H1 (cell line): Measurements from ENCODE around the gene LARP1. TPM values are rescaled to one million over a fixed set of nuclear protein-coding genes. Genes with fewer than 3 reads are reported as not detected.

Experiments used
- CTCF ChIA-PET: fragments of 300-600 bp; sonication (Branson Sonifier 250); formaldehyde crosslinking; loops from one replicate; lab custom pipeline; 2021; ENCODE audit not compliant: partially characterized antibody; lab: Charles Lee
- POLR2A ChIA-PET: fragments of 300-600 bp; sonication (Branson Sonifier 250); formaldehyde crosslinking; loops from one replicate; lab custom pipeline; 2021; ENCODE audit warnings: inconsistent platforms; ENCODE audit not compliant: partially characterized antibody; lab: Charles Lee
- DNase-seq, 2 experiments: peaks; one replicate each; pipeline versions ENCODE4 v3.0.0 to v3.0.0-alpha.2; 2010 to 2022; ENCODE audit warnings: low spot score in 2 of 2, low read depth in 1 of 2, mixed read lengths in 1 of 2
- FAIRE-seq: peaks from 2 replicates; lab custom pipeline; 2011; peaks lifted over from hg19 to GRCh38; lab: Jason Lieb, UNC
- H2AFZ ChIP-seq: 2 replicates; pipeline ENCODE4 v1.8.1; 2012; ENCODE audit warnings: low read length, inconsistent platforms
- H2AK5ac ChIP-seq: 2 replicates; pipeline ENCODE4 v1.6.1; 2013; ENCODE audit warnings: low read depth, low read length
- H2BK120ac ChIP-seq: replicated peaks from 2 replicates; pipeline ENCODE3; 2013; ENCODE audit warnings: low read depth, low read length, inconsistent platforms
- H2BK12ac ChIP-seq: 2 replicates; pipeline ENCODE4 v1.6.1; 2013; ENCODE audit warnings: low read depth, low read length
- H2BK15ac ChIP-seq: 2 replicates; pipeline ENCODE4 v1.6.1; 2013; ENCODE audit warnings: low read length
- H2BK20ac ChIP-seq: 2 replicates; pipeline ENCODE4 v1.6.1; 2013; ENCODE audit warnings: low read length
- H2BK5ac ChIP-seq: 2 replicates; pipeline ENCODE4 v1.6.1; 2013; ENCODE audit warnings: low read depth, low read length
- H3K14ac ChIP-seq: 2 replicates; pipeline ENCODE4 v1.6.1; 2013; ENCODE audit warnings: inconsistent platforms; ENCODE audit not compliant: insufficient read length
- H3K18ac ChIP-seq: 2 replicates; pipeline ENCODE4 v1.6.1; 2013; ENCODE audit warnings: low read length; ENCODE audit errors: extremely low read depth
- H3K23ac ChIP-seq: 2 replicates; pipeline ENCODE4 v1.6.1; 2013; ENCODE audit warnings: inconsistent platforms; ENCODE audit not compliant: insufficient read length
- H3K23me2 ChIP-seq: 2 replicates; pipeline ENCODE4 v1.6.1; 2013; ENCODE audit warnings: low read depth, low read length
- H3K27ac ChIP-seq: 2 replicates; pipeline ENCODE4 v1.6.1; 2011; ENCODE audit warnings: low read depth, low read length, inconsistent platforms
- H3K27me3 ChIP-seq, 4 experiments: replicated peaks in 1 of 4; 1 replicate in 1 of 4; 2 replicates in 3 of 4; pipeline versions ENCODE4 v1.6.1 to v1.8.1; 2011 to 2013; ENCODE audit warnings: low read length in 3 of 4, mild to moderate bottlenecking in 3 of 4, inconsistent platforms in 2 of 4, mixed read lengths in 2 of 4, moderate library complexity in 1 of 4; ENCODE audit not compliant: control insufficient read depth in 3 of 4, insufficient read depth in 3 of 4; ENCODE audit errors: extremely low read depth in 1 of 4
- H3K36me3 ChIP-seq, 4 experiments: 2 replicates each; pipeline versions ENCODE4 v1.6.1 to v1.8.1; 2011 to 2013; ENCODE audit warnings: mild to moderate bottlenecking in 4 of 4, low read length in 3 of 4, moderate library complexity in 2 of 4, control low read depth in 1 of 4, inconsistent platforms in 1 of 4; ENCODE audit not compliant: insufficient read depth in 4 of 4, control insufficient read depth in 2 of 4
- H3K4ac ChIP-seq: replicated peaks from 2 replicates; pipeline ENCODE3; 2013; ENCODE audit warnings: low read length, low read depth, mixed read lengths, inconsistent platforms; ENCODE audit not compliant: insufficient read length
- H3K4me1 ChIP-seq, 4 experiments: replicated peaks in 1 of 4; 1 replicate in 1 of 4; 2 replicates in 3 of 4; pipeline versions ENCODE4 v1.6.1 to v1.8.1; 2011 to 2013; ENCODE audit warnings: low read length in 3 of 4, inconsistent platforms in 2 of 4, mixed read lengths in 1 of 4; ENCODE audit not compliant: insufficient read depth in 4 of 4, control insufficient read depth in 3 of 4
- H3K4me2 ChIP-seq, 2 experiments: 2 replicates each; pipeline versions ENCODE4 v1.6.1 to v1.8.1; 2011 to 2013; ENCODE audit warnings: low read depth in 2 of 2, low read length in 2 of 2, control low read depth in 1 of 2, inconsistent platforms in 1 of 2, mild to moderate bottlenecking in 1 of 2; ENCODE audit not compliant: insufficient read depth in 1 of 2
- H3K4me3 ChIP-seq, 4 experiments: fragments of 200-600, 300-600 bp in 1 of 4; sonication (generic), shearing (Covaris generic), sonication (Bioruptor Twin) in 1 of 4; 2 replicates each; pipeline versions ENCODE4 v1.5.1 to v1.8.1; 2011 to 2016; ENCODE audit warnings: low read length in 4 of 4, low read depth in 3 of 4, control low read depth in 2 of 4, inconsistent platforms in 2 of 4, mild to moderate bottlenecking in 2 of 4, mixed read lengths in 1 of 4, moderate library complexity in 1 of 4; ENCODE audit not compliant: insufficient read depth in 2 of 4; ENCODE audit errors: extremely low read depth in 1 of 4
- H3K56ac ChIP-seq: replicated peaks from 2 replicates; pipeline ENCODE3; 2013; ENCODE audit warnings: low read depth, mild to moderate bottlenecking, mixed read lengths, low read length, inconsistent platforms; ENCODE audit not compliant: insufficient read length
- H3K79me1 ChIP-seq: 2 replicates; pipeline ENCODE4 v1.6.1; 2013; ENCODE audit warnings: low read depth, low read length, control low read depth
- H3K79me2 ChIP-seq, 2 experiments: 2 replicates each; pipeline versions ENCODE4 v1.6.1 to v1.8.1; 2012 to 2013; ENCODE audit warnings: low read length in 2 of 2, mild to moderate bottlenecking in 2 of 2, inconsistent platforms in 1 of 2; ENCODE audit not compliant: insufficient read depth in 2 of 2, control insufficient read depth in 1 of 2
- H3K9ac ChIP-seq, 4 experiments: replicated peaks in 1 of 4; 1 replicate in 1 of 4; 2 replicates in 3 of 4; pipeline versions ENCODE4 v1.6.1 to v1.8.1; 2011 to 2013; ENCODE audit warnings: low read depth in 3 of 4, low read length in 3 of 4, control low read depth in 2 of 4, mild to moderate bottlenecking in 2 of 4, moderate library complexity in 2 of 4, inconsistent platforms in 1 of 4; ENCODE audit errors: extremely low read depth in 1 of 4
- H3K9me3 ChIP-seq, 2 experiments: 2 replicates each; pipeline versions ENCODE4 v1.6.1 to v1.8.1; 2012 to 2013; ENCODE audit warnings: mild to moderate bottlenecking in 2 of 2, moderate library complexity in 2 of 2, control low read depth in 1 of 2, inconsistent platforms in 1 of 2, low read depth in 1 of 2, low read length in 1 of 2, mixed read lengths in 1 of 2; ENCODE audit not compliant: insufficient read depth in 2 of 2
- H4K20me1 ChIP-seq, 2 experiments: replicated peaks in 1 of 2; 2 replicates each; pipeline versions ENCODE3 to v1.8.1; 2011 to 2013; ENCODE audit warnings: inconsistent platforms in 2 of 2, low read length in 2 of 2, mild to moderate bottlenecking in 1 of 2; ENCODE audit not compliant: insufficient read depth in 2 of 2, control insufficient read depth in 1 of 2
- H4K5ac ChIP-seq: 2 replicates; pipeline ENCODE4 v1.6.1; 2013; ENCODE audit warnings: low read length, low read depth, mixed read lengths, inconsistent platforms; ENCODE audit not compliant: insufficient read length
- H4K8ac ChIP-seq: 2 replicates; pipeline ENCODE4 v1.8.0; 2013; ENCODE audit warnings: mild to moderate bottlenecking, moderate library complexity, low read length, inconsistent platforms; ENCODE audit not compliant: insufficient read depth; ENCODE audit errors: extremely low read depth
- H4K91ac ChIP-seq: replicated peaks from 2 replicates; pipeline ENCODE3; 2013; ENCODE audit warnings: low read length, mixed read lengths, inconsistent platforms; ENCODE audit not compliant: insufficient read length
- CREB1 ChIP-seq: IDR thresholded peaks from 2 replicates; pipeline ENCODE4 v1.6.1; 2012; ENCODE audit warnings: inconsistent platforms
- MAFK ChIP-seq: IDR thresholded peaks from 2 replicates; pipeline ENCODE4 v1.6.1; 2012; ENCODE audit warnings: low read depth, mild to moderate bottlenecking, improper control_type of control experiment, low read length
- SP4 ChIP-seq: IDR thresholded peaks from 2 replicates; pipeline ENCODE4 v1.6.1; 2012; ENCODE audit warnings: low read length, inconsistent platforms
- SUZ12 ChIP-seq: fragments of 200-600 bp; sonication (generic); IDR thresholded peaks from 2 replicates; pipeline ENCODE4 v1.6.1; 2012; ENCODE audit warnings: mild to moderate bottlenecking, inconsistent platforms, low read length, moderate library complexity, mixed read lengths
- USF2 ChIP-seq: IDR thresholded peaks from 2 replicates; pipeline ENCODE4 v1.6.1; 2011; ENCODE audit warnings: low read length, improper control_type of control experiment
- WGBS, 2 experiments: shearing (Covaris generic) in 1 of 2; methylation state at CpG; one replicate each; pipeline versions ENCODE4 v1.1.6 to v1.1.7; 2013 to 2015; ENCODE audit warnings: low lambda C conversion rate in 2 of 2, mixed read lengths in 2 of 2, inconsistent platforms in 1 of 2, low coverage in 1 of 2, missing lambda C conversion rate in 1 of 2; ENCODE audit not compliant: insufficient replicate concordance in 2 of 2, insufficient coverage in 1 of 2, insufficient read length in 1 of 2; ENCODE audit errors: extremely low coverage in 1 of 2, missing lambda C conversion rate in 1 of 2; 5-methylcytosine and 5-hydroxymethylcytosine counted together
- polyA plus RNA-seq, 7 experiments: library from polyadenylated mRNA; depleted of rRNA in 3 of 7; stranded (reverse) in 5 of 7; unstranded in 2 of 7; fragments of >200 nt in 5 of 7; fragments of 200-250 nt in 2 of 7; gene quantifications; 1 replicate in 5 of 7; 2 replicates in 1 of 7; 4 replicates in 1 of 7; pipeline versions ENCODE4 v1.2.1 to v1.2.3, GENCODE V29; 2011 to 2013; ENCODE audit warnings: missing spikeins in 2 of 7, mixed read lengths in 2 of 7
- total RNA-seq: library from RNA; stranded (reverse); fragmentation: NEBNext Ultra II Directional; extraction: Animal tissue kit (Norgen Biotek cat#: 25700); gene quantifications from 2 replicates; pipeline ENCODE4 v1.2.1, GENCODE V29; 2021
- TF ChIP-seq, protein P1 (sequence below): IDR thresholded peaks from 2 replicates; pipeline ENCODE4 v1.6.1; 2012; ENCODE audit warnings: inconsistent platforms

Gene LARP1
- total and polyA plus RNA-seq, 2 of the 8 experiments (the other 6 are each of a cell fraction or from before 2014, with no cell fraction given) = 106 to 422 TPM

DNA sequence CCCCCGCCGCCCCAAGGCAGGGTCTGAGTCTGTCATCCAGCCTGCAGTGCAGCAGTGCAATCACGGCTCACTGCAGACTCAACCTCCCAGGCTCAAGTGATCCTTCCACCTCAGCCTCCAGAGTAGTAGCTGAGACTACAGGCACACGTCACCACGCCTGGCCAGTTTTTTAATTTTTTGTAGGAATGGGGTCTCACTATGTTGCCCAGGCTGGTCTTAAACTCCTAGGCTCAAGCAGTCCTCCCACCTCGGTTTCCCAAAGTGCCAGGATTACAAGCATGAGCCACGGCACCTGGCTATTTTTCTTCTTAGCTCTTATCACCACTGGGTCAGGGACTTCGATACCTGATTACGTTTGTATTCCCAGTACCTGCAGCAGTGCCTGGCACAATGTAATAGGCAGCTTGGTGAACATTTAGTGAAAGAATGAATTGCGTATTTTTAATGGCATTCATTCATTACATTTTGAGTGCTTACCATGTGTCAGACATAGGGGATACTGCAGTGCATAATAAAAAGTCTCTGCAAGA, 10.3 kb downstream of the LARP1 start:
- Histone ChIP-seq H3K4me3 (no peak overlapping the region), H3K23me2 (peaks cover 2% of the 10 kb centered on the region; the same call in 1 of the 2 replicates), H2BK15ac (no peak overlapping the region), H2AK5ac (no peak overlapping the region), H4K91ac (no peak overlapping the region), H2BK12ac (no peak overlapping the region), H3K14ac (no peak overlapping the region), H3K9me3 (no peaks in the 10 kb centered on the region), H3K18ac (no peak overlapping the region), H2BK20ac (no peak overlapping the region), H4K8ac (no peak overlapping the region), H4K5ac (no peak overlapping the region), H2AFZ (no peak overlapping the region), H3K56ac (no peak overlapping the region), H2BK5ac (no peak overlapping the region), H3K79me2 (peaks cover 91 to 99% of the 10 kb centered on the region in 2 experiments), H2BK120ac (no peak overlapping the region), H3K27me3 (no peaks in the 10 kb centered on the region), H3K23ac (no peak overlapping the region), H3K4me1 (peaks cover 19 to 43% (median 43%) of the 10 kb centered on the region in 4 experiments), H3K4ac (no peak overlapping the region), H3K36me3 (no peaks in the 10 kb centered on the region; a peak in 1 of 8 replicates), H3K4me2 (no peak overlapping the region; a peak in 1 of 4 replicates), H3K27ac (no peak overlapping the region), H4K20me1 (peaks cover 67 to 70% of the 10 kb centered on the region in 2 experiments), H3K79me1 (peaks cover 27% of the 10 kb centered on the region), H3K9ac (no peak overlapping the region)
- 91% methylated on average over 10 of the region's 10 CpGs; no CpG with 5 or more reads in 1 of the 2 experiments for WGBS, 2 experiments
- CTCF ChIA-PET = interaction anchor here (0.6 to 1.7 kb wide), 4 partner anchors 10 to 163 kb away, joined by 3 to 5 read pairs (median 4); no protein-coding TSS in a partner anchor
- DNase-seq (no peak), FAIRE-seq (no peak)
- POLR2A ChIA-PET = interaction anchor here (1.1 to 15.0 kb wide), 3 partner anchors 6 to 44 kb away, joined by 3 to 307 read pairs (median 72); no protein-coding TSS in a partner anchor
- TF ChIP-seq, protein P1, sequence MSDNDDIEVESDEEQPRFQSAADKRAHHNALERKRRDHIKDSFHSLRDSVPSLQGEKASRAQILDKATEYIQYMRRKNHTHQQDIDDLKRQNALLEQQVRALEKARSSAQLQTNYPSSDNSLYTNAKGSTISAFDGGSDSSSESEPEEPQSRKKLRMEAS = no peak
- TF ChIP-seq SP4 (no peak), MAFK (no peak), USF2 (no peak), SUZ12 (no peak), CREB1 (no peak)
